T47D (cell line): ENCODE measurements around the gene MOB3A.
A peak's percentile ranks its signal among the peaks of the same experiment; 100 is the strongest.

Source experiments
- DNase-seq, 2 experiments: peaks; one replicate each; pipeline versions ENCODE4 v3.0.0 to v3.0.0-alpha.2; 2011 to 2012; ENCODE audit warnings: low read depth in 1 of 2, low spot score in 1 of 2
- JUND ChIP-seq: IDR thresholded peaks from 2 replicates; pipeline ENCODE4 v1.6.1; 2012; ENCODE audit warnings: low read depth
- in situ Hi-C: cut with HindIII; loops from 2 replicates; pipeline ENCODE4 v1.10.0; 2016; ENCODE audit warnings: low sequenced_read_pairs, low pct_unique_long_range_greater_than_20kb

Gene MOB3A

DNA sequence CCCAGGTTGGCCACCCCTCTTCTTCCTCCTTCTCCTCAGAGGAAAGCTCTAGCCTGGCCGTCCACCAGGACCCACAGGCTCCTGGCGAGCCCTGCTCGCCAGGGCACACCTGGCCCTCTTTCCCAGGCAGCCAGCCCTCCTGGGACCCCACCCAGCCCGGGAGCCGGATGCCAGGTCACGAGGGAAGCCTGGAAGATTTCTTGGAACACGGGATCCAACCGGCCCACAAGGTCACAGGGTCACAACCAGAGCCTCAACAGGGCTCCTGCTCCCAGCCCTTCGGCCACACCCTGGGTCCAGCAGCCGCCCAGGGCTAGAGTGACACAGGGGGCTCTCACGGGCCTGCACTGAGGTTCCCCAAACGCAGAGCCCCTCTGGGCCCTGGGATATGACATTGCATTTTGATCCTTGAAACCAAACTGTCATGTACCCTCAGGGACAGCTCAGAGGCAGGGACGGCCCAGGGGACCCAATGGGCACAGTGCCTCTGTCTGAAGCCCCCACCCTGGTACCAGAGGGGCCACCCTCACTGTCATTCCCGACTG is 50.6 kb downstream of the MOB3A start:
- no peak for TF ChIP-seq JUND
- in situ Hi-C loops: no loop called here
- no peak for DNase-seq

DNA sequence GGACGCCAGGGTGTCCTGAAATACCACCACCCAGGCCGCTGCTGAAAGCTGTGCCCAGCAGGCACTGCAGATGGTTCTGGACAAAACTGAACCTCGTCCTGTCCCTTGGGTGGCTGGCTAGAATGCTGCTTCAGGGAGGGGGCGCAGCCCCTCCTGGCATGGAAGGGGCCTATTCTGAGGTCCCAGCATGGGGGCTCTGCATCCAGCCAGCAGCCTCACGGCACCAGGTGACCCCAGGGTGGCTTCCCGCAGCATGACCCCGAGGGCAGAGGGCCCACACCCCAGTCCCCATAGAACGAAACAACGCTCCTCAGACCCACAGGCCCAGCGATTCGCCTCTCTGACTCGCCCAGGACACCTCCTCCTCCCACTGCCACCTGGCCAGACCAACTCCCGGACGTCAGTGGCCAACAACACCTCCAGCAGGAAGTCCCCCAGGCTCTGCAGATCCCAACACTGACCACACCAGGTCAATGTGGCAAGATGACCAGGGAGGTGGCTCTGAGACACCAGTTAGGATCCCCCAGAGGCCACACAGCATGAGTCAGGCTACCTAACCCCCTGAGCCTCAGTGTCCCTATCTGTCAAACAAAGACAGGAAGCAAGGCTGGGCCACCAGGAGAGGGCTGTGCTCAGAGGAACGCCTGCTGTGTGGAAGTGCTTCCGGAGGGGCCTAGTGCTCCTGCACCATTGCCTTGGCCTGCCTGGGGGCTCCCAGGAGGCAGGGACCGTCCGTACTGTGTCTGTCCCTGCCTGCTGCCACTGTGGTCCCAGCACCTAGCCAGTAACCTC is 51.2 kb downstream of the MOB3A start:
- no peak for TF ChIP-seq JUND
- DNase-seq: no peak
- in situ Hi-C loops: no loop called here

DNA sequence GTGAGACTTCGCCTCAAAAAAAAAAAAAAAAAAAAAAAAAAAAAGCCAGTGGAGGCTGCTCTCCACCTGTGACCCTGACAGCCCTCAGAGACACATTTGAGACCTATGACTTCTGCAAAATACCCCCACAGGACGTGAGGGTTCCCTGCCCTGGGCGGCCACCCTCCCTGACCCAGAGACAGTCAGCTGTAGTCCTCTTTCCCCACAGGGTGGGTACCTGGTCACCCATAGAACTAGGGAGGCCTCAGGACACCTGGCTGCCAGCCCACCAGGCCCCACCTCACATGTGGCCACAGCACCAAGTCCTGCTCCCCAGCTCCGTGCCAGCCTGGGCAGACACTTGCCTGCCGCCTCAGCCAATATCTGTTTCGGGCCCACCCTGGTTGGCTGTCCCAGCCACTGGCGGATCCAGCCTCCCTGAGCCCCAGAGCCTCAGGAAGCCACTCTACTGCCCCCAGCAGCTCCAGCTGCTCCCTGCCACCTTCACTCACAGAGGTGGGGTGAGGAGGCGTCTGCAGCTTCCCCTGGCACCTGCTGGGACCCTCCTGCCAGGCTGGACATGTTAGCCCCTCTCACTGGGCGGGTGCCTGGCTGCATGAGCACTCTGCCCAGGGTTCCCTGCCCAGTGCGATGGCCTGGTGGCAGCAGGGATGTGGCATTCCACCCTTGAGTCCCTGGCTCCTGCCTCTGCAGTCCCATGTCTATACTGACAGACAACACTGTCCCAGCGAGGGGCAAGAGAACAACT is 52.0 kb downstream of the MOB3A start:
- in situ Hi-C loops: no loop called here

DNA sequence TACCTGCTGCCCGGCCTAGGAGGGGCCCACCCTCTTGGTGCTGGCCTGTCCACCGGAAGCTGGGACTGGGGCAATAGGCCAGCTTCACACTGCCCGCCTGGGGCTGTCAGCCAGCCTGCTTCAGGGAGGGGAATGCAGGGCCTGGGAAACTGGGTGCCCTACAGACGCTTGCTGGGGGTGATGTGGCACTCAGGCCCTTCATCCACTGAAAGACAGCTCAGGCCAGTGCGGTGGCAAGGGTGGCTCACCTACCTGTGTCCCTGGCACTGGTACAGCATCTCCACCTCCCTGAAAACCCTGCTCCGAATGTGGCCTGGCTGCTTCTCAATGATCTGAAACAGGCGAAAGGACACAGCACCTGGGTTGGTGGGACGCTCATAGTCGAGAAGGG is 52.9 kb downstream of the MOB3A start:
- DNase-seq: no peak
- TF ChIP-seq JUND: no peak
- in situ Hi-C loops: no loop called here

More for the DNA sequence above, 52.0 kb downstream of the MOB3A start:
- no peak for TF ChIP-seq JUND
- DNase-seq: no peak

DNA sequence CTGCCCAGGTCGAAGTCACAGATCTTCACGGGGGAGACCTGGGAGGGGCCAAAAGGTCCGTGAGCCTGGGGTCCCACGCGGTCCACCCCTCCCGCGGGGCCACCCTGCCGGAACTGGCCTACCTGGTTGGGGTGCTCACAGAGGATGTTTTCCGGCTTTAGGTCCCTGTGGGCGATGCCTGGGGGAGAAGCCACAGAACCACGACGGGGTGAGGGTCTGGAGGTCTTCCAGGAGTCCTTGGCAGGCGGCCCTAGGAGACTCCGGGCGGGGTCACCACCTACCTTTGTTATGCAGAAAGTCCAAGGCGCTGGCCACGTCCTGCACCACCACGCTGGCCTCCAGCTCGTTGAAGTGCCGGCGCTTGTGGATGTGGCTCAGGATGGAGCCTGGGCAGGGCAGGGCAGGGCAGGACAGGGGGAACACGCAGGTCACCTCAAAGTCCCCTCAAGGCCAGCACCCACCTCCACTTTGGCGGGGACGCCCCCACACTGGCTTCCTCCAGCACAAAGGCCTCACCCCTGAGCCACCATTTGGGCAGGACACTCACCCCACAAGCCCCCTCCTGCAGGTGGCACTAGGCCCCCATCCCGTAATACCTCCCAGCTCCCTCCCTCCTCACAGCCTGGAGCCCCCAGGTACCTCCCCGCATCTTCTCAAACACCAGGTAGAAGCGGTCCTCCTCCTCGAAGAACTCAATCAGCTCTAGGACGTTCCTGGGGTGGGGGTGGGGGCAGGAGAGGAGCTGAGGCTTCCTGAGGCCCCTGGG is 53.5 kb downstream of the MOB3A start:
- in situ Hi-C loops: no loop called here
- no peak for TF ChIP-seq JUND
- peak in 1 of 2 experiments; percentile 49 for DNase-seq

DNA sequence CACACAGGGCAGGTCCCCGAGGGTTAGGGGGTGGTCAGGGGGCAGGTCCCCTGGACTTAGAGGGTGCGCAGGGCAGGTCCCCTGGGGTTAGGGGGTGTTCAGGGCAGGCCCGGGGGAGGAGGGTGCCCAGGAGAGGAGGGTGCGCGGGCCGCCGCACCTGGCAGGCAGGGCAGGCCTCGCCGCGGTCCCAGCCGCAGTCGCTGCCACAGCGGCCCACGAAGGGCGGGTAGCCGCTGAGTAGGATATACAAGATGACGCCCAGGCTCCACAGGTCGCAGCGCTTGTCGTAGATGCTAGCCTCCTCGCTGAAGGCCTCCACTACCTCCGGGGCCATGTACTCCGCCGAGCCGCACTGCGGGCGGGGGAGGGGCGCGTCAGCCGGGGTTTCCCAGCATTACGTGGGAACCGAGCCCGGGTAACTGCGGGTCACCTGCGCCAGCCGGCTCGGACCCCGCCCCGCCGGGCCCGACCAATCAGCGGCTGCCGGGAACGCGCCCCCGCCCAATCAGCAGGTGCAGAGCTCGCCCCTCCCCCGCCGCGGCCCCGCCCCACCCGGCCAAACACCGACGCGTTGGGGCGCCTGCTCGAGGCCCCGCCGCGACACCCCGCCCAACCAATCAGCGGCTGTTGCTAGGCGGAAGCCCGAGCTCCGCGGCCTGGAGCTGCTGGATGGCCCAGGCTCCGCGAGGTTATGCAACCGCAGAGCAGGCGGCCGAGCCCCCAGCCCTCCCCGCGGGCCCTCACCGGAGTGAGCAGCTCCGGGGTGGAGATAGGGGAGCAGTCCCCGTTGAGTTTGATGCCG is 54.2 kb downstream of the MOB3A start:
- DNase-seq: peak; percentile 95 to 96
- in situ Hi-C loops: no loop called here
- no peak for TF ChIP-seq JUND

DNA sequence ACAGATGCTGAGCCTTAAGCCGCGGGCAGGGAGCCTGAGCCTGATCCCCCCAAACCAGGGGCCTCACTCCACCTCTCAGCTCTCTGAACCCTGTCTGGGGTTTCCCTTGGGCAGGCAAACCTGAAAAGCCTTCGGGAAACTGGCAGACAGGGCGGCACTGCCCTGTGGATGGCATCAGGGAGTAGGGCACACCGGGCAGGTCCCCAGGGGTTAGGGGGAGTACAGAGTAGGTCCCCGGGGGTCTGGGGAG is 54.8 kb downstream of the MOB3A start:
- DNase-seq: no peak
- in situ Hi-C loops: no loop called here
- TF ChIP-seq JUND: no peak

DNA sequence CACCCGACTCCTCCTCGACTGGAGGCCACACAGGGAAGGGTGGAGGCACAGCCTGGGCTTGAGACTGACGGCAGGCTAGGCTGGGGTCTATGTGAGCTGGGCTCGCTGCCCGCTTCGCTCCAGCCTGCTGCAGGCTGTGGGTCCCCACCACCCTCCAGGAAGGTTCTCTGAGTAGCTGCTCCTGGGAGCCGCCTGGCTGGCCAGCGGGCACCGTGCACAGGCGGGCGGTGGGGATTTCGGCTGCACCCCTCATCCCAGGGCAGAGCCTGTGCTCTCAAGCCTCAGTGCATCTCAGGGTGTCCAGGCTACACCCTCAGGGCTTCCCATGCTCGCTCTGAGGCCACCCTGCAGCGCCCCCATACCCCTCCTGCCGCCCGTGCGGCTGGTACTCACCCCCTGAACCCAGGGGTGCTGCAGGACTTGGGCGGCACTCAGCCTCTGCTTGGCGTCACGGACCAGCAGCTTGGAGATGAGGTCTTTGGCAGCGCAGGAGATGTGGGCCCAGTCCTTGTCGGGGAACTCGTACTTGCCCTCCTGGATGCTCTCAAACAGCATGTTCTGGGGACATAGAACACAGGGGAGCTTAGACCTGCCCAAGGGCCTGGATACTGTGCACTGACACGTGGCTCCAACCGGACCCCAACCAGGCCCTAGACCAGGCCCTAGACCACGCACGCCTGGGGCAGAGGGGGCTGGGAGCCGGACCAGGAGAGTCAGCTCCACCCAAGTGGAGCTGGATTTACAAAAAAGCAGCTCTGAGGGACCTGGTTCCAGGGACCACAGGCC is 55.3 kb downstream of the MOB3A start:
- no peak for DNase-seq
- TF ChIP-seq JUND: no peak
- in situ Hi-C loops: no loop called here

DNA sequence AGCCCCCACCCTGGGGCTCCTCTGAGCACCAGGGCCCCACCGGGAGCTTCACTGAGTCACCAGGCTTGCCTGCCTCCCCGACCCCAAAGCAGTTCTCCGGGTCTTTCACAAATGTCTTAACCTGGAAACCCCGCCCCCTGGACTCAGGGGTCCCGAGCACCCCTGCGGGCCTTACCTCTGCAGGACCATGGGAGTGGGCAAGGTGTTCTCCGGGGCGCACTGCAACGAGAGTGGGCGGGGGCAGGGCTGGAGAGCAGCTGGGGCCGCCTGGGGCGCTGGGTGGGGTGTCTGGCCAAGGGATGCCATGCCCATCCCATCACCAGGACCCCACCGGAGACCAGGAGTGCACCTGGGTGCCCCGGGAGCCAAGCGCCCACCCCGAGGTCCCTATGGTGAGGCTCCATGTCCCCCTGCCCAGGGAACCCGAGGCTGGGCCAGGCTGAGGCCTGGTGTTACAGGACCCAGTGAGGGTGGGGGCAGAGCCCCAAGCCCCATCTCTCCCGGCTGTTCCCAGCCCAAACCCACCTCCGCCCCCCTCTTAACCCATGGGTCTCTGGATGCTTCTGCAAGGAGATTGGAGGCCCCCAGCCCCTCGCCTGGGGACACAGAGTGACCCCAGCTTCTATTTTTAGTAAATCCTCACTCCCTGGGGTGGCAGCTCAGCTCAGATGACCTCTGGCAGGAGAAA is 56.0 kb downstream of the MOB3A start:
- TF ChIP-seq JUND: no peak
- DNase-seq: no peak
- in situ Hi-C loops: no loop called here

DNA sequence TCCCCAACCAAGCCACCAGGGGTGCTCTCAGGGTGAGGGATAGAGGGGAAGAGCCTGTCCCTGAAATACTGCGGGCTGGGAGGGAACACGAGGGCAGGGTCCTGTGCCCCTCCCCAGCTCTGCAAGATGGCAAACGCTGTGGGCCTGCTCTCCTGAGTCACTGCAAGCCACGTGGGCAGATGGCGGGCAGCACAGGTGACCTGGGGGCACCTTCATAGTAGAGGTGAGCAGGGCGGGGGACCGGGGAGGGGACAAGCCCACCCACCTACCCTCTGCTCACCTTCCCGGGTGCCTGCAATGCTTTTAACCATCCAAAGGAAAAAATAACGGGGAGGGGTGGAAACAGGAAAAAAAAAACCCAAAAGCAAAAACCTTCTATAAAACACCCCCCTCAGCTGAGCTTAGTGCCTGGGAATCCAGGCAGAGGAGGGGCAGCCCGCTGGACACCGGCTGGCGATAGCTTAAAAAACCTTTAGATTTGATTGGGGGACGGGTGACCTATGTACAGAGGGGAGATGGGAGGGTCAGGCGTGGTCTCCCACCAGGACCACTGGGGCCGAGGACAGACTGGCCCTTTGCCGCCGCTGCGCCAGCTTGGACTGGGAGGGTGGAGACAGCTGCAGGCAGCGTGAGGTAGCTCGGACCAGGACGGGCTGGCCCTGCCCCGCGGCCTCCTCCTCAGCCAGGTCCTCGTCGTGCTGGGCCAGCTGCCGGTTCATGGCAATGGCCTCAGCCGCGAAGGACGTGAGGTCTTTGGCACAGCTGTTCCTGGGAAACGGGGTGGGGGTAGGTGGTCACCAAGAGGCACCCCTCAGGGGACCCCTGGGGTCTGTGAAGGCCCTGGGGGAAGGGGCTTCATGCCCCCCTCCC is 56.8 kb downstream of the MOB3A start:
- no peak for DNase-seq
- no peak for TF ChIP-seq JUND
- in situ Hi-C loops: no loop called here
